ENCODE results near the gene RGR.

DNA sequence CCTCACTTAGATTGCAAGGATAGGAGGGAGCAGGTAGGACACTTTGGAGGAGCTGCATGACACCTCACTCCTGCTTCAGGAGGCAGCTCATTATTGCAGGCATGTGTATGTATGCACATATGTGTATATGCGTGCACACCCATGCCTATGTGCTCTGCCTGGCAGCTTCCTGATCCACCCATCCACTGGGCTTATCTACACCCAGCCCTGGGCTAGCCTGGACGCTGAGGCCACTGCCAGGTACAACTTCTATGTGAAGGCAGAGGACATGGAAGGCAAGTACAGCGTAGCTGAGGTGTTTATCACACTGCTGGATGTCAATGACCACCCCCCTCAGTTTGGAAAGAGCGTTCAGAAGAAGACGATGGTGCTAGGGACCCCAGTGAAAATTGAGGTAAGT lies 32.8 kb upstream of the RGR start:
- no peak for TF ChIP-seq POLR2A (IDR thresholded peaks at IDR 0.05; ENCODE audit: low read depth, low read length)
- no peak for TF ChIP-seq POLR2AphosphoS5 (IDR thresholded peaks at IDR 0.05; ENCODE audit: low read depth, low read length)
- TF ChIP-seq TAF1 (IDR thresholded peaks at IDR 0.05; ENCODE audit: low read depth, low read length), result no peak
- TF ChIP-seq SPI1 (IDR thresholded peaks at IDR 0.05; ENCODE audit: low read depth, low read length), result no peak
- no peak for TF ChIP-seq PAX5 (IDR thresholded peaks at IDR 0.05; ENCODE audit: insufficient read depth, low read length, severe bottlenecking)
- TF ChIP-seq POU2F2 (IDR thresholded peaks at IDR 0.05; ENCODE audit: low read depth, low read length), result no peak

Measured in GM12891 (cell line).